Neural cell (in vitro differentiated cells): ENCODE results near the gene PSMB11.

Experiments
- EP300 ChIP-seq: fragments of 450-650 bp; conservative IDR thresholded peaks from 2 replicates; pipeline ENCODE4 v1.6.1; 2014; ENCODE audit warnings: antibody characterized with exemption, mild to moderate bottlenecking, moderate library complexity; ENCODE audit not compliant: poor library complexity, severe bottlenecking
- EZH2 ChIP-seq: fragments of 200-600, 300-800 bp; shearing (Covaris generic), sonication (generic); IDR thresholded peaks from 2 replicates; pipeline ENCODE4 v1.6.1; 2014; ENCODE audit warnings: antibody characterized with exemption, low read length, borderline replicate concordance, mild to moderate bottlenecking; ENCODE audit not compliant: insufficient read depth, poor library complexity, severe bottlenecking
- MXI1 ChIP-seq: fragments of 450-650 bp; conservative IDR thresholded peaks from 2 replicates; pipeline ENCODE4 v1.6.1; 2014; ENCODE audit warnings: antibody characterized with exemption, mild to moderate bottlenecking; ENCODE audit not compliant: poor library complexity, severe bottlenecking
- POLR2AphosphoS5 ChIP-seq: IDR thresholded peaks from 2 replicates; pipeline ENCODE4 v1.6.1; 2012
- SMC3 ChIP-seq: fragments of 450-650 bp; conservative IDR thresholded peaks from 2 replicates; pipeline ENCODE4 v1.6.1; 2014; ENCODE audit warnings: antibody characterized with exemption, mild to moderate bottlenecking, moderate library complexity; ENCODE audit not compliant: poor library complexity
- TAF1 ChIP-seq: IDR thresholded peaks from 2 replicates; pipeline ENCODE4 v1.6.1; 2012; ENCODE audit warnings: low read depth
- TF ChIP-seq, protein P1 (sequence below): fragments of 450-650 bp; IDR thresholded peaks from 2 replicates; pipeline ENCODE4 v1.5.1; 2014; ENCODE audit warnings: antibody characterized with exemption, mild to moderate bottlenecking, moderate library complexity; ENCODE audit not compliant: poor library complexity, severe bottlenecking

DNA sequence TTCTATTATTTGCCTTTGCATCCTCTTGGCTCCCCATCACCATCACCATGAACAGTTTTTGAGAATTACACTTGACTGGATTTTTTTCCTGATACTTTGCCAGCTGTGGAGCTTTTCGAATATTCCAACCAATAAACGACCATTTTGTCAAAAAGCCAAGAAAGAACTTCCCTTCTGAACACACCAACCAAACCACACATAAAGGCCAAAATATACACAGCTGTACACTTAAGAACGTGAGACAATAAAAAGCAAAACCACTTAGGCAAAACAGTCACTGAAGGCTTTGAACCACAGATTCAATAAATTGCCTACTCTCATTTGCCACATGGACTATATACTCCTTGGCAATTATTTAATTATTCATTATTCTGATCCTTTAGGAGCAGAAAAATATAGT, 33.2 kb upstream of the PSMB11 start:
- no peak for TF ChIP-seq POLR2AphosphoS5
- TF ChIP-seq MXI1: no peak
- TF ChIP-seq, protein P1, sequence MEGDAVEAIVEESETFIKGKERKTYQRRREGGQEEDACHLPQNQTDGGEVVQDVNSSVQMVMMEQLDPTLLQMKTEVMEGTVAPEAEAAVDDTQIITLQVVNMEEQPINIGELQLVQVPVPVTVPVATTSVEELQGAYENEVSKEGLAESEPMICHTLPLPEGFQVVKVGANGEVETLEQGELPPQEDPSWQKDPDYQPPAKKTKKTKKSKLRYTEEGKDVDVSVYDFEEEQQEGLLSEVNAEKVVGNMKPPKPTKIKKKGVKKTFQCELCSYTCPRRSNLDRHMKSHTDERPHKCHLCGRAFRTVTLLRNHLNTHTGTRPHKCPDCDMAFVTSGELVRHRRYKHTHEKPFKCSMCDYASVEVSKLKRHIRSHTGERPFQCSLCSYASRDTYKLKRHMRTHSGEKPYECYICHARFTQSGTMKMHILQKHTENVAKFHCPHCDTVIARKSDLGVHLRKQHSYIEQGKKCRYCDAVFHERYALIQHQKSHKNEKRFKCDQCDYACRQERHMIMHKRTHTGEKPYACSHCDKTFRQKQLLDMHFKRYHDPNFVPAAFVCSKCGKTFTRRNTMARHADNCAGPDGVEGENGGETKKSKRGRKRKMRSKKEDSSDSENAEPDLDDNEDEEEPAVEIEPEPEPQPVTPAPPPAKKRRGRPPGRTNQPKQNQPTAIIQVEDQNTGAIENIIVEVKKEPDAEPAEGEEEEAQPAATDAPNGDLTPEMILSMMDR: no peak
- no peak for TF ChIP-seq SMC3
- no peak for TF ChIP-seq EP300
- no peak for TF ChIP-seq EZH2
- TF ChIP-seq TAF1: no peak
